ENCODE measurements around the gene KLHL36. TPM values are rescaled to one million over a fixed set of nuclear protein-coding genes. Genes with fewer than 3 reads are reported as not detected.

The KLHL36 gene
- total and polyA plus RNA-seq, 10 donors, result 17.8 to 93.6 (median 66.9) TPM

DNA sequence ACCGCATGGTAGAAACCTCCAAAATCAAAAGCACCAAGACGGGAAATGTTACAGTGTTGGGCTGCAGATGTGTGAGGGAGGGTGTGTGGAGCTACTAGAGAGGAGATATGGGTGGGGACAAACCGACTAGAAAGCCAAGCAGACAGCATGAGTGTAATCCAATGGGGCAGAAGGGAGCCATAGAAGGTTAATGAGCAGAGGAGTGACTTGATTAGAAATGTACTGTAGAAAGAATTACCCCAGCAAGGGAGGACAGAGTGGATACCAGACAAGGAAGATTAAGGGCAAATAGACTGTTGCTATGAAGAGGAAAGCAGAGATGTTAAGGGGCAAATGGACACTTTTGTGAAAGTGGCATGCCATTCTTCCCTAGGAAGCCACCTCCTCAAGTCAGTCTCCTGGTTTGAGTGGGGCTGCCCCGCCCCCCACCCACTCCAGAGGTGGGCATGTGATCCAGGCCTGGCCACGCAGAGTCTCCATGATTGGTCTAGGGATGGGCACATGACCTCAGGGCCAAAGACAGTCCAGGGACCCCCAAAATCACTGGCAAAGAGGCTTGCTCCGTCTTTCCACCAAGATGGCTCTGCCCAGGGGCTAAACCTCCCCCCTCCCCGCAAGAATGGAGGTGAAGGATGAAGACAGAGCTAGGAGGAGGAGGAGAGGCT lies 34.8 kb upstream of the KLHL36 start:
- DNase-seq, result no peak
- peaks cover 0 to 73% (median 9%) of the 10 kb centered on the region in 6 donors for H3K36me3 ChIP-seq
- intact Hi-C loops (cut with DNase I; ENCODE audit: low total_unique reads), result loop anchor here (10.0 kb wide), 1 partner anchor 59 kb away; no protein-coding TSS in a partner anchor
- 68 to 86% (median 84%) methylated on average over 6 to 7 of the region's 7 CpGs for WGBS, 5 donors
- TF ChIP-seq POLR2AphosphoS5 (IDR thresholded peaks at IDR 0.05) (no peak), POLR2A (IDR thresholded peaks at IDR 0.05) (no peak)
- TF ChIP-seq, protein P1, sequence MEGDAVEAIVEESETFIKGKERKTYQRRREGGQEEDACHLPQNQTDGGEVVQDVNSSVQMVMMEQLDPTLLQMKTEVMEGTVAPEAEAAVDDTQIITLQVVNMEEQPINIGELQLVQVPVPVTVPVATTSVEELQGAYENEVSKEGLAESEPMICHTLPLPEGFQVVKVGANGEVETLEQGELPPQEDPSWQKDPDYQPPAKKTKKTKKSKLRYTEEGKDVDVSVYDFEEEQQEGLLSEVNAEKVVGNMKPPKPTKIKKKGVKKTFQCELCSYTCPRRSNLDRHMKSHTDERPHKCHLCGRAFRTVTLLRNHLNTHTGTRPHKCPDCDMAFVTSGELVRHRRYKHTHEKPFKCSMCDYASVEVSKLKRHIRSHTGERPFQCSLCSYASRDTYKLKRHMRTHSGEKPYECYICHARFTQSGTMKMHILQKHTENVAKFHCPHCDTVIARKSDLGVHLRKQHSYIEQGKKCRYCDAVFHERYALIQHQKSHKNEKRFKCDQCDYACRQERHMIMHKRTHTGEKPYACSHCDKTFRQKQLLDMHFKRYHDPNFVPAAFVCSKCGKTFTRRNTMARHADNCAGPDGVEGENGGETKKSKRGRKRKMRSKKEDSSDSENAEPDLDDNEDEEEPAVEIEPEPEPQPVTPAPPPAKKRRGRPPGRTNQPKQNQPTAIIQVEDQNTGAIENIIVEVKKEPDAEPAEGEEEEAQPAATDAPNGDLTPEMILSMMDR (IDR thresholded peaks at IDR 0.05 in 8 of 11, conservative IDR thresholded peaks at IDR 0.05 in 3 of 11), result no peak
- H3K4me3 ChIP-seq, result peak overlapping the region in 2 of 8 donors; percentile 74 to 97
- H3K27ac ChIP-seq, result peak overlapping the region in 7 of 8 donors; percentile 6 to 95 (median 70)
- no peaks in the 10 kb centered on the region for H3K27me3 ChIP-seq (replicated peaks in 1 of 7)
- H3K4me1 ChIP-seq, result peaks cover 62 to 95% (median 80%) of the 10 kb centered on the region in 6 donors
- H3K9me3 ChIP-seq, result peaks cover 0 to 7% (median 3%) of the 10 kb centered on the region in 8 donors

DNA sequence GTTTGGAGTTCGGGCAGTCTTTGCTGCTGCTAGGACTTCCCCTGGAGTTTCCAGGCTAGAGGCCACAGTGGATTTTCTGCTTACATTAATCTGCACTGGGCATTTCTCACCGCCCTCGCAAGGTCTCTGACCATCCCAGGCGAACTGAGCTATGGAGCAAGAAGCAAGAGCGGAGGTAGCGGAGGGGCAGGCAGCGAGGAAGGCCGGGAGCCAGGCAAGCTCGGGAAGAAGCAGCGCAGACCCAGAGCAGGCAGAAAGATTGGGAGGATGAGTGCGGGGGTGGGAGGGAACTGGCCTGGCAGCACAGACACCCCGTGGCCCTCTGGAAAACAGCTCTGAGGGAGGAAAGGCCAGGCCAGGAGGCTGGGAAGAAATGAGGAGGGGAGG lies 34.2 kb upstream of the KLHL36 start:
- WGBS, 5 donors, result 56 to 75% (median 71%) methylated on average over 12 of the region's 12 CpGs
- H3K27me3 ChIP-seq (replicated peaks in 1 of 7), result no peaks in the 10 kb centered on the region
- H3K27ac ChIP-seq, result peak overlapping the region in 7 of 8 donors; percentile 6 to 95 (median 70)
- H3K4me3 ChIP-seq, result peak overlapping the region in 4 of 8 donors; percentile 74 to 97 (median 94)
- TF ChIP-seq, protein P1 (IDR thresholded peaks at IDR 0.05 in 8 of 11, conservative IDR thresholded peaks at IDR 0.05 in 3 of 11), result no peak
- peak in 2 of 3 donors; percentile 51 to 72 for TF ChIP-seq POLR2AphosphoS5 (IDR thresholded peaks at IDR 0.05)
- no peak for TF ChIP-seq POLR2A (IDR thresholded peaks at IDR 0.05)
- peaks cover 0 to 7% (median 3%) of the 10 kb centered on the region in 8 donors for H3K9me3 ChIP-seq
- no peak for DNase-seq
- peaks cover 0 to 70% (median 9%) of the 10 kb centered on the region in 6 donors for H3K36me3 ChIP-seq
- intact Hi-C loops (cut with DNase I; ENCODE audit: low total_unique reads), result loop anchor here (10.0 kb wide), 1 partner anchor 59 kb away; no protein-coding TSS in a partner anchor
- H3K4me1 ChIP-seq, result peaks cover 56 to 95% (median 80%) of the 10 kb centered on the region in 6 donors

DNA sequence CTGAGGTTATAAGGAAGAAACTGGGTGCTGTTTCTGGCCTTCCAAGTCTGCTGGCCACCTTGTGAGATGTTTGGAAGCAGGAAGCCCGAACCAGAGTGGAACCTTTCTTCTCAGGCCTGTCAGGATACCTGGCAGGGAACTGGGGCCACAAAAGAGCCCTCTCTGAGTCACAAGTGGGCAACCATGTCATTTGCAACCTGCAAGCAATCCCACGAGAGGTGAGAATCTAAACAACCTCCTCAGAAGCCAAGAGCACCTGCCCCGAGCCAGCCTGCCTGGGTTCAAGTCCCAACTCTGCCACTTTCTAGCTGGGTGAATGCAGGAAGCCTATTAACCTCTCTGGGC lies 33.7 kb upstream of the KLHL36 start:
- intact Hi-C loops (cut with DNase I; ENCODE audit: low total_unique reads), result loop anchor here (10.0 kb wide), 1 partner anchor 60 kb away; no protein-coding TSS in a partner anchor
- H3K4me1 ChIP-seq, result peaks cover 51 to 95% (median 77%) of the 10 kb centered on the region in 6 donors
- DNase-seq, result no peak
- peak overlapping the region; percentile 6 to 95 (median 66) for H3K27ac ChIP-seq
- H3K27me3 ChIP-seq (replicated peaks in 1 of 7), result no peaks in the 10 kb centered on the region
- H3K4me3 ChIP-seq, result peak overlapping the region; percentile 5 to 100 (median 94)
- peaks cover 0 to 67% (median 9%) of the 10 kb centered on the region in 6 donors for H3K36me3 ChIP-seq
- TF ChIP-seq POLR2AphosphoS5 (IDR thresholded peaks at IDR 0.05), result no peak
- no peak for TF ChIP-seq POLR2A (IDR thresholded peaks at IDR 0.05)
- TF ChIP-seq, protein P1 (IDR thresholded peaks at IDR 0.05 in 8 of 11, conservative IDR thresholded peaks at IDR 0.05 in 3 of 11), result no peak
- peaks cover 0 to 7% (median 3%) of the 10 kb centered on the region in 8 donors for H3K9me3 ChIP-seq
- 61 to 76% (median 70%) methylated on average over 3 of the region's 3 CpGs for whole genome bisulfite sequencing, 5 donors

All from spleen (tissue), 11 donors.